GM23338 (cell line): ENCODE data around the gene MYO5A. TPM values are rescaled to one million over a fixed set of nuclear protein-coding genes. Genes with fewer than 3 reads are reported as not detected.

Experiments used
- ATAC-seq: fragments of 200-7000 bp; cut with Tn5 transposase; 3 replicates; pipeline ENCODE4 v1.9.1; 2020
- DNase-seq: peaks from one replicate; pipeline ENCODE4 v3.0.0-alpha.2; 2015; ENCODE audit warnings: low spot score
- H2AFZ ChIP-seq: fragments of 200-600 bp; sonication (generic); 2 replicates; pipeline ENCODE4 v1.8.0; 2016; ENCODE audit warnings: antibody characterized with exemption, mild to moderate bottlenecking, moderate library complexity
- H3F3A ChIP-seq: fragments of 200-600 bp; sonication (generic); replicated peaks from 2 replicates; pipeline ENCODE4 v1.8.0; 2017; ENCODE audit warnings: antibody characterized with exemption, mixed run types, low read depth
- H3K27ac ChIP-seq: fragments of 200-600 bp; sonication (generic); 2 replicates; pipeline ENCODE4 v1.6.1; 2016; ENCODE audit warnings: low read depth
- H3K27me3 ChIP-seq: fragments of 200-600 bp; sonication (generic); 2 replicates; pipeline ENCODE4 v1.8.0; 2016; ENCODE audit warnings: mild to moderate bottlenecking, mixed run types, moderate library complexity; ENCODE audit not compliant: insufficient read depth
- H3K36me3 ChIP-seq: fragments of 200-600 bp; sonication (generic); 2 replicates; pipeline ENCODE4 v1.8.0; 2016; ENCODE audit warnings: mild to moderate bottlenecking; ENCODE audit not compliant: insufficient read depth
- H3K4me1 ChIP-seq: fragments of 200-600 bp; sonication (generic); 2 replicates; pipeline ENCODE4 v1.8.0; 2016; ENCODE audit warnings: mild to moderate bottlenecking, moderate library complexity; ENCODE audit not compliant: insufficient read depth
- H3K4me2 ChIP-seq: fragments of 200-600 bp; sonication (generic); 2 replicates; pipeline ENCODE4 v1.7.1; 2017; ENCODE audit warnings: mixed run types
- H3K4me3 ChIP-seq: fragments of 200-600 bp; sonication (generic); 2 replicates; pipeline ENCODE4 v1.6.1; 2016; ENCODE audit warnings: mixed run types
- H3K79me2 ChIP-seq: fragments of 200-600 bp; sonication (generic); replicated peaks from 2 replicates; pipeline ENCODE4 v1.8.0; 2017; ENCODE audit warnings: mild to moderate bottlenecking; ENCODE audit not compliant: insufficient read depth
- H3K9me2 ChIP-seq: fragments of 200-600 bp; sonication (generic); 2 replicates; pipeline ENCODE4 v1.8.0; 2017; ENCODE audit not compliant: insufficient read depth
- H4K20me1 ChIP-seq: fragments of 200-600 bp; sonication (generic); replicated peaks from 2 replicates; pipeline ENCODE4 v1.8.0; 2017; ENCODE audit warnings: mild to moderate bottlenecking; ENCODE audit not compliant: insufficient read depth
- H3K27ac Mint-ChIP-seq: 2 replicates; pipeline ENCODE4 v1.8.0; 2020; ENCODE audit warnings: inconsistent platforms, mild to moderate bottlenecking, moderate library complexity, mixed read lengths
- H3K27me3 Mint-ChIP-seq: 3 replicates; pipeline ENCODE4 v1.8.0; 2022; ENCODE audit warnings: low read depth, mild to moderate bottlenecking, moderate library complexity, mixed read lengths, inconsistent platforms; ENCODE audit not compliant: insufficient read depth, poor library complexity
- H3K36me3 Mint-ChIP-seq: 3 replicates; pipeline ENCODE4 v1.8.0; 2021; ENCODE audit warnings: low read depth, mild to moderate bottlenecking, inconsistent platforms, moderate library complexity, mixed read lengths
- H3K4me1 Mint-ChIP-seq: 3 replicates; pipeline ENCODE4 v1.8.0; 2020; ENCODE audit warnings: mild to moderate bottlenecking, inconsistent platforms, mixed read lengths
- H3K4me3 Mint-ChIP-seq: 3 replicates; pipeline ENCODE4 v1.8.0; 2021; ENCODE audit warnings: moderate library complexity, mild to moderate bottlenecking, inconsistent platforms, mixed read lengths
- H3K9me3 Mint-ChIP-seq: 3 replicates; pipeline ENCODE4 v1.8.0; 2020; ENCODE audit warnings: moderate library complexity, mild to moderate bottlenecking, inconsistent platforms, mixed read lengths
- CREB1 ChIP-seq: fragments of 250-450 bp; sonication (Bioruptor Pico); IDR thresholded peaks from 2 replicates; pipeline ENCODE4 v1.5.0; 2020; ENCODE audit warnings: low read depth, mild to moderate bottlenecking, moderate library complexity
- CTCF ChIP-seq, 2 experiments: fragments of 200-600 bp in 1 of 2; sonication (generic) in 1 of 2; conservative IDR thresholded peaks; 2 replicates each; pipeline versions ENCODE4 v1.5.1 to v1.6.1; 2016 to 2017; ENCODE audit warnings: antibody characterized with exemption in 2 of 2, low read depth in 2 of 2, mild to moderate bottlenecking in 2 of 2, moderate library complexity in 1 of 2
- ETS1 ChIP-seq: IDR thresholded peaks from 2 replicates; pipeline ENCODE4 v1.6.1; 2016; ENCODE audit warnings: antibody characterized with exemption
- EZH2 ChIP-seq: fragments of 200-600 bp; sonication (generic); IDR thresholded peaks from one replicate; pipeline ENCODE4 v1.8.0; 2017; ENCODE audit warnings: antibody characterized with exemption, mild to moderate bottlenecking, low read depth; ENCODE audit not compliant: unreplicated experiment
- EZH2phosphoT487 ChIP-seq: fragments of 200-600 bp; sonication (generic); IDR thresholded peaks from one replicate; pipeline ENCODE4 v1.8.1; 2018; ENCODE audit warnings: antibody characterized with exemption; ENCODE audit not compliant: unreplicated experiment
- JUNB ChIP-seq: IDR thresholded peaks from one replicate; pipeline ENCODE4 v1.6.1; 2016; ENCODE audit warnings: antibody characterized with exemption; ENCODE audit not compliant: unreplicated experiment
- NANOG ChIP-seq: IDR thresholded peaks from 2 replicates; pipeline ENCODE4 v1.6.1; 2016; ENCODE audit warnings: antibody characterized with exemption, borderline replicate concordance
- POLR2AphosphoS5 ChIP-seq: IDR thresholded peaks from 2 replicates; pipeline ENCODE4 v1.6.1; 2016; ENCODE audit warnings: antibody characterized with exemption, low read depth
- REST ChIP-seq: IDR thresholded peaks from one replicate; pipeline ENCODE4 v1.6.1; 2018; ENCODE audit warnings: antibody characterized with exemption; ENCODE audit not compliant: unreplicated experiment
- STAT1 ChIP-seq: IDR thresholded peaks from one replicate; pipeline ENCODE4 v1.6.1; 2016; ENCODE audit warnings: antibody characterized with exemption; ENCODE audit not compliant: unreplicated experiment
- ZNF114 ChIP-seq: fragments of 250-450 bp; sonication (Bioruptor Pico); IDR thresholded peaks from 2 replicates; pipeline ENCODE4 v1.5.0; 2020; ENCODE audit warnings: mild to moderate bottlenecking, moderate library complexity
- ZNF331 ChIP-seq: fragments of 250-450 bp; sonication (Bioruptor Pico); IDR thresholded peaks from 2 replicates; pipeline ENCODE4 v1.5.0; 2020; ENCODE audit warnings: low read depth, mild to moderate bottlenecking, moderate library complexity
- ZNF462 ChIP-seq: fragments of 250-450 bp; sonication (Bioruptor Pico); IDR thresholded peaks from 2 replicates; pipeline ENCODE4 v1.5.0; 2020; ENCODE audit warnings: mild to moderate bottlenecking, moderate library complexity
- polyA plus RNA-seq: library from polyadenylated mRNA; unstranded; fragments of >200 nt; fragmentation: Nextera tagmentation; extraction: Ambion mirVana; gene quantifications from 2 replicates; pipeline ENCODE4 v1.2.1, GENCODE V29; 2016
- total RNA-seq: library from RNA; depleted of rRNA; stranded (reverse); fragments of >200 nt; shearing (Covaris generic); gene quantifications from 2 replicates; pipeline ENCODE4 v1.2.3, GENCODE V29; 2014

MYO5A gene
- total and polyA plus RNA-seq, 2 experiments from 2014 or later, result 5.7 to 31.8 TPM

GRCh38 chr15:52502608-52503007 lies 26.1 kb downstream of the MYO5A start:
- Mint-ChIP-seq H3K27ac (no peak overlapping the region), H3K4me1 (no peaks in the 10 kb centered on the region), H3K36me3 (no peaks in the 10 kb centered on the region), H3K4me3 (no peak overlapping the region), H3K9me3 (no peaks in the 10 kb centered on the region), H3K27me3 (no peaks in the 10 kb centered on the region)
- Histone ChIP-seq H3K79me2 (peaks cover 13% of the 10 kb centered on the region; the same call in 1 of the 2 replicates), H4K20me1 (no peaks in the 10 kb centered on the region), H3K4me2 (no peak overlapping the region), H2AFZ (no peak overlapping the region), H3K36me3 (no peaks in the 10 kb centered on the region), H3K4me1 (no peaks in the 10 kb centered on the region), H3K27me3 (no peaks in the 10 kb centered on the region), H3F3A (no peaks in the 10 kb centered on the region), H3K27ac (no peak overlapping the region), H3K4me3 (no peak overlapping the region), H3K9me2 (no peaks in the 10 kb centered on the region)
- ATAC-seq (no peak), DNase-seq (no peak)
- no peak for TF ChIP-seq CREB1 (CRISPR knock-in tag)
- TF ChIP-seq CTCF (conservative IDR thresholded peaks at IDR 0.05; ENCODE audit: low read depth in 2 of 2), result no peak
- TF ChIP-seq ZNF114 (CRISPR knock-in tag), result no peak
- TF ChIP-seq EZH2phosphoT487, result no peak
- TF ChIP-seq JUNB, result no peak
- no peak for TF ChIP-seq STAT1
- TF ChIP-seq REST, result no peak
- TF ChIP-seq EZH2, result no peak
- TF ChIP-seq NANOG, result no peak
- no peak for TF ChIP-seq POLR2AphosphoS5
- no peak for TF ChIP-seq ZNF331 (CRISPR knock-in tag)
- no peak for TF ChIP-seq ETS1
- TF ChIP-seq ZNF462 (CRISPR knock-in tag), result no peak
